ENCODE measurements around the gene CARS2. TPM values are rescaled to one million over a fixed set of nuclear protein-coding genes. Genes with fewer than 3 reads are reported as not detected.

Gene CARS2
- total RNA-seq, 1 experiment from 2014 or later: 41.9 TPM

- H2AK5ac ChIP-seq (ENCODE audit: insufficient read length, low read length): no peak overlapping the region
- Mint-ChIP-seq H3K27me3 (ENCODE audit: low read depth) (no peaks in the 10 kb centered on the region), H3K36me3 (ENCODE audit: insufficient read depth in 1 of 3, low read depth in 3 of 3) (peaks cover 2 to 20% (median 12%) of the 10 kb centered on the region in 3 experiments; a peak in 6 of 7 replicates), H3K4me1 (peaks cover 4 to 13% of the 10 kb centered on the region in 2 experiments), H3K27ac (no peak overlapping the region; a peak in 2 of 7 replicates), H3K9me3 (no peaks in the 10 kb centered on the region), H3K4me3 (no peak overlapping the region)
- H2BK20ac ChIP-seq (ENCODE audit: low read depth, low read length, poor library complexity, severe bottlenecking): no peak overlapping the region
- no peak overlapping the region for H3K56ac ChIP-seq (ENCODE audit: insufficient read length, low read depth, low read length)
- no peak for TF ChIP-seq CTCF (conservative IDR thresholded peaks at IDR 0.05)
- no peaks in the 10 kb centered on the region for H3K23me2 ChIP-seq (ENCODE audit: insufficient read length, low read depth, low read length, poor library complexity, severe bottlenecking)
- no peak overlapping the region for H3K4ac ChIP-seq (ENCODE audit: low read depth, low read length)
- no peak overlapping the region for H2BK5ac ChIP-seq (ENCODE audit: insufficient read length, low read length)
- no peak overlapping the region for H2AFZ ChIP-seq (ENCODE audit: low read length)
- H3K9me3 ChIP-seq (ENCODE audit: control insufficient read depth, low read depth, low read length): no peaks in the 10 kb centered on the region
- H4K8ac ChIP-seq (replicated peaks; ENCODE audit: insufficient read length, low read depth, low read length): no peak overlapping the region
- no peak overlapping the region for H2BK120ac ChIP-seq (ENCODE audit: low read depth, low read length, poor library complexity, severe bottlenecking)
- H3K4me2 ChIP-seq (ENCODE audit: insufficient read depth, insufficient read length, low read length): no peak overlapping the region
- H3K4me1 ChIP-seq (ENCODE audit: insufficient read depth, low read length): peaks cover 2% of the 10 kb centered on the region
- no CpG with 5 or more reads among the region's 7 CpGs for WGBS (ENCODE audit: extremely low coverage, insufficient read length, low lambda C conversion rate)
- no peak overlapping the region for H3K9ac ChIP-seq (ENCODE audit: extremely low read depth, insufficient read length, low read length)
- no peak overlapping the region for H3T11ph ChIP-seq (ENCODE audit: low read length)
- H3K79me2 ChIP-seq (ENCODE audit: insufficient read depth, low read length): no peaks in the 10 kb centered on the region
- no peak overlapping the region for H3K23ac ChIP-seq (ENCODE audit: insufficient read length, low read depth, low read length)
- no peak overlapping the region for H3K18ac ChIP-seq (ENCODE audit: insufficient read length, low read depth, low read length)
- H3K27me3 ChIP-seq (ENCODE audit: insufficient read depth, low read length): no peaks in the 10 kb centered on the region
- H3K14ac ChIP-seq (ENCODE audit: insufficient read depth, low read length): no peak overlapping the region
- no peaks in the 10 kb centered on the region for H3K79me1 ChIP-seq (ENCODE audit: insufficient read depth, low read depth, low read length, poor library complexity, severe bottlenecking)
- no peak overlapping the region for H2BK12ac ChIP-seq (ENCODE audit: insufficient read length, low read depth, low read length)
- DNase-seq: no peak
- H4K91ac ChIP-seq (ENCODE audit: insufficient read length, low read depth, low read length): no peak overlapping the region
- H4K20me1 ChIP-seq (ENCODE audit: control insufficient read depth, insufficient read depth, insufficient read length): peaks cover 2% of the 10 kb centered on the region
- no peak overlapping the region for H2BK15ac ChIP-seq (ENCODE audit: low read depth, low read length)
- no peak overlapping the region for H3K27ac ChIP-seq (ENCODE audit: insufficient read length, low read depth, low read length)
- H4K5ac ChIP-seq (ENCODE audit: insufficient read length, low read depth, low read length): no peak overlapping the region
Observed at GRCh38 chr13:110649551-110649950, 56.4 kb downstream of the CARS2 start.
